Panc1 (cell line): ENCODE results near the gene CFD. TPM values are rescaled to one million over a fixed set of nuclear protein-coding genes. Genes with fewer than 3 reads are reported as not detected.

ENCODE experiments used
- ATAC-seq: fragments of 200-7000 bp; cut with Tn5 transposase; 2 replicates; pipeline ENCODE4 v1.9.1; 2020; ENCODE audit warnings: mild to moderate bottlenecking, moderate library complexity
- BruUV-seq: library from RNA; stranded (reverse); fragments of 400-500 nt; replicated peaks from 2 replicates; lab custom pipeline; 2021; lab: Mats Ljungman, UMichigan
- CTCF ChIA-PET: fragments of 300-600 bp; sonication (Branson Sonifier 250); formaldehyde crosslinking; loops from one replicate; lab custom pipeline; 2022; ENCODE audit warnings: antibody characterized with exemption; lab: Charles Lee
- POLR2A ChIA-PET: fragments of 300-600 bp; sonication (Branson Sonifier 250); formaldehyde crosslinking; loops from one replicate; lab custom pipeline; 2022; ENCODE audit warnings: antibody characterized with exemption; lab: Charles Lee
- DNase-seq: peaks from one replicate; pipeline ENCODE4 v3.0.0-alpha.2; 2010; ENCODE audit warnings: low read depth, low spot score
- H3K27ac ChIP-seq: 2 replicates; pipeline ENCODE4 v1.5.1; 2011; ENCODE audit warnings: mild to moderate bottlenecking, low read length, inconsistent platforms
- H3K27me3 ChIP-seq: fragments of 200-500 bp; sonication (Bioruptor generic); 2 replicates; pipeline ENCODE4 v1.6.0; 2014; ENCODE audit warnings: low read length, inconsistent platforms; ENCODE audit not compliant: control insufficient read depth, insufficient read depth
- H3K36me3 ChIP-seq: fragments of 200-500 bp; sonication (Bioruptor generic); 2 replicates; pipeline ENCODE4 v1.5.1; 2014; ENCODE audit warnings: inconsistent platforms, mild to moderate bottlenecking, low read length, moderate library complexity; ENCODE audit not compliant: control insufficient read depth, insufficient read depth
- H3K4me1 ChIP-seq: 2 replicates; pipeline ENCODE4 v1.5.1; 2011; ENCODE audit warnings: inconsistent platforms, mild to moderate bottlenecking, low read length, moderate library complexity; ENCODE audit not compliant: control insufficient read depth, insufficient read depth
- H3K4me3 ChIP-seq, 2 experiments: 2 replicates each; pipeline ENCODE4 v1.5.1; 2011 to 2012; ENCODE audit warnings: low read depth in 2 of 2, low read length in 2 of 2, mild to moderate bottlenecking in 2 of 2, inconsistent platforms in 1 of 2, moderate library complexity in 1 of 2
- H3K9me3 ChIP-seq: fragments of 200-500 bp; sonication (Bioruptor generic); 2 replicates; pipeline ENCODE4 v1.5.1; 2014; ENCODE audit warnings: low read depth, mild to moderate bottlenecking, inconsistent platforms, low read length, moderate library complexity; ENCODE audit not compliant: control insufficient read depth, insufficient read depth
- POLR2AphosphoS5 ChIP-seq: IDR thresholded peaks from 2 replicates; pipeline ENCODE4 v1.6.1; 2012; ENCODE audit warnings: mild to moderate bottlenecking, low read depth, low read length, moderate library complexity
- SIN3A ChIP-seq: IDR thresholded peaks from 2 replicates; pipeline ENCODE4 v1.6.1; 2012; ENCODE audit warnings: low read depth, mild to moderate bottlenecking, low read length, moderate library complexity, borderline replicate concordance; ENCODE audit not compliant: insufficient read depth
- TCF7L2 ChIP-seq: IDR thresholded peaks from 2 replicates; pipeline ENCODE4 v1.6.1; 2011; ENCODE audit warnings: mild to moderate bottlenecking, low read depth, low read length, inconsistent platforms
- in situ Hi-C: cut with HindIII; loops from 2 replicates; pipeline ENCODE4 v1.10.0; 2016; ENCODE audit warnings: low sequenced_read_pairs, low pct_unique_long_range_greater_than_20kb
- intact Hi-C: fragments of 100-400 bp; cut with micrococcal nuclease; formaldehyde crosslinking; loops from one replicate; pipeline ENCODE4 v1.10.0; 2022; ENCODE audit not compliant: unreplicated experiment
- total RNA-seq: library from RNA; stranded (reverse); gene quantifications from one replicate; pipeline ENCODE4 v1.2.1, GENCODE V29; 2021; ENCODE audit not compliant: unreplicated experiment
- TF ChIP-seq, protein P1 (sequence below), 2 experiments: IDR thresholded peaks; 2 replicates each; pipeline ENCODE4 v1.6.1; 2011 to 2012; ENCODE audit warnings: low read depth in 2 of 2, control low read depth in 1 of 2, low read length in 1 of 2, mild to moderate bottlenecking in 1 of 2, moderate library complexity in 1 of 2; ENCODE audit not compliant: insufficient read depth in 1 of 2
- TF ChIP-seq, protein P2 (sequence below): fragments of 450-650 bp; IDR thresholded peaks from 2 replicates; pipeline ENCODE4 v1.5.1; 2017; ENCODE audit warnings: mild to moderate bottlenecking

Gene CFD
- total RNA-seq, 1 experiment from 2014 or later: 9.9 TPM

DNA sequence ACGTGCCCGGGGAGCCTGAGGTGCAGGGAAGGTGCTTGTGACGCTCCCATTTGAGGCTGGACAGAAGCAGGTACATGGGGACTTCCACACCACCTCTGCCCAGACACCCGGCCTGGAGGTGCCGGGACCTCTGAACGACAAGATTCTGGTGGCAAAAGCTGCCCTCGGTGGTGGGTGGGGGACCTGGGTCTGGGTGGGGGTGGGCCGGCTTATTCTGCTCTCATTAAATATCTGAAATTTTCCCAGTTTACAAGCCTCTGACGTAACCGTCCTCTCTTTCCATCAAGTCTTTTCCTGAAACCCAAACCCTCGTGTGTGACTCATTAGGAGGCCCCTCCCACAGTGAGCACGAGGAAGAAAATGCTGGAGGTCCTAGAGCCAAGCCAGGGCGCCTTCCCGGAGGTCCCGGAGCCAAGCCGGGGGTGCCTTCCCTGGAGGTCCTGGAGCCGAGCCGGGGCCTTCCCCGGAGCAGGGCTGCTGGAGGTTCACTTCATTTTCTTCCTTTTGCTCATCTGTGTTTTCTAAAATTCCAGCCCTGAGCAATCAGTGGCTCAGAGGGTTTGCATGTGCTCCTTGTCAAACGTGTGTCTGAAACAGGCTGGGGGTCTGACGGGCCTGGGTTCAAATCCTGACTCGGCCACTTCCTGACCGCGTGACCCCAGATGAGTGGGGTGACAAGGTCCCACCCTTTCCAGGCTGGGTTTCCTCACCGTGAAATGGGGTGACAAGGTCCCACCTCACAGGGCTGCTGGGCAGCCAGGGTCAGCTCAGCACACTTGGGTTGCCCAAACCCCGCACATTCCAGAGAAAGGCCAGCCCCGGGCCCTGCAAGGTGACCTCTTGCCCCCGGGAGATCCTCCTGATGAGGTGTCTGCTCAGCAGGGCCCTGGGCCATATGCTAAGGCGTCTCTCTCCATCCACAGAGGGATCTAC, 10.0 kb downstream of the CFD start:
- ChIA-PET CTCF (no interaction called here), POLR2A (no interaction called here)
- no peaks in the 10 kb centered on the region for H3K27me3 ChIP-seq
- no peak overlapping the region for H3K27ac ChIP-seq
- in situ Hi-C loops (no loop called here), intact Hi-C loops (no loop called here)
- H3K4me1 ChIP-seq: peaks cover 5% of the 10 kb centered on the region; the same call in 1 of the 2 replicates
- ATAC-seq (no peak), DNase-seq (no peak)
- BruUV-seq: no TSS peak
- TF ChIP-seq, protein P1, sequence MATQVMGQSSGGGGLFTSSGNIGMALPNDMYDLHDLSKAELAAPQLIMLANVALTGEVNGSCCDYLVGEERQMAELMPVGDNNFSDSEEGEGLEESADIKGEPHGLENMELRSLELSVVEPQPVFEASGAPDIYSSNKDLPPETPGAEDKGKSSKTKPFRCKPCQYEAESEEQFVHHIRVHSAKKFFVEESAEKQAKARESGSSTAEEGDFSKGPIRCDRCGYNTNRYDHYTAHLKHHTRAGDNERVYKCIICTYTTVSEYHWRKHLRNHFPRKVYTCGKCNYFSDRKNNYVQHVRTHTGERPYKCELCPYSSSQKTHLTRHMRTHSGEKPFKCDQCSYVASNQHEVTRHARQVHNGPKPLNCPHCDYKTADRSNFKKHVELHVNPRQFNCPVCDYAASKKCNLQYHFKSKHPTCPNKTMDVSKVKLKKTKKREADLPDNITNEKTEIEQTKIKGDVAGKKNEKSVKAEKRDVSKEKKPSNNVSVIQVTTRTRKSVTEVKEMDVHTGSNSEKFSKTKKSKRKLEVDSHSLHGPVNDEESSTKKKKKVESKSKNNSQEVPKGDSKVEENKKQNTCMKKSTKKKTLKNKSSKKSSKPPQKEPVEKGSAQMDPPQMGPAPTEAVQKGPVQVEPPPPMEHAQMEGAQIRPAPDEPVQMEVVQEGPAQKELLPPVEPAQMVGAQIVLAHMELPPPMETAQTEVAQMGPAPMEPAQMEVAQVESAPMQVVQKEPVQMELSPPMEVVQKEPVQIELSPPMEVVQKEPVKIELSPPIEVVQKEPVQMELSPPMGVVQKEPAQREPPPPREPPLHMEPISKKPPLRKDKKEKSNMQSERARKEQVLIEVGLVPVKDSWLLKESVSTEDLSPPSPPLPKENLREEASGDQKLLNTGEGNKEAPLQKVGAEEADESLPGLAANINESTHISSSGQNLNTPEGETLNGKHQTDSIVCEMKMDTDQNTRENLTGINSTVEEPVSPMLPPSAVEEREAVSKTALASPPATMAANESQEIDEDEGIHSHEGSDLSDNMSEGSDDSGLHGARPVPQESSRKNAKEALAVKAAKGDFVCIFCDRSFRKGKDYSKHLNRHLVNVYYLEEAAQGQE (IDR thresholded peaks at IDR 0.05; ENCODE audit: insufficient read depth in 1 of 2, low read depth in 2 of 2, low read length in 1 of 2): no peak
- TF ChIP-seq TCF7L2 (no peak), SIN3A (no peak), POLR2AphosphoS5 (no peak)
- TF ChIP-seq, protein P2, sequence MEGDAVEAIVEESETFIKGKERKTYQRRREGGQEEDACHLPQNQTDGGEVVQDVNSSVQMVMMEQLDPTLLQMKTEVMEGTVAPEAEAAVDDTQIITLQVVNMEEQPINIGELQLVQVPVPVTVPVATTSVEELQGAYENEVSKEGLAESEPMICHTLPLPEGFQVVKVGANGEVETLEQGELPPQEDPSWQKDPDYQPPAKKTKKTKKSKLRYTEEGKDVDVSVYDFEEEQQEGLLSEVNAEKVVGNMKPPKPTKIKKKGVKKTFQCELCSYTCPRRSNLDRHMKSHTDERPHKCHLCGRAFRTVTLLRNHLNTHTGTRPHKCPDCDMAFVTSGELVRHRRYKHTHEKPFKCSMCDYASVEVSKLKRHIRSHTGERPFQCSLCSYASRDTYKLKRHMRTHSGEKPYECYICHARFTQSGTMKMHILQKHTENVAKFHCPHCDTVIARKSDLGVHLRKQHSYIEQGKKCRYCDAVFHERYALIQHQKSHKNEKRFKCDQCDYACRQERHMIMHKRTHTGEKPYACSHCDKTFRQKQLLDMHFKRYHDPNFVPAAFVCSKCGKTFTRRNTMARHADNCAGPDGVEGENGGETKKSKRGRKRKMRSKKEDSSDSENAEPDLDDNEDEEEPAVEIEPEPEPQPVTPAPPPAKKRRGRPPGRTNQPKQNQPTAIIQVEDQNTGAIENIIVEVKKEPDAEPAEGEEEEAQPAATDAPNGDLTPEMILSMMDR: no peak
- no peaks in the 10 kb centered on the region for H3K36me3 ChIP-seq
- H3K4me3 ChIP-seq: no peak overlapping the region
- no peaks in the 10 kb centered on the region for H3K9me3 ChIP-seq

DNA sequence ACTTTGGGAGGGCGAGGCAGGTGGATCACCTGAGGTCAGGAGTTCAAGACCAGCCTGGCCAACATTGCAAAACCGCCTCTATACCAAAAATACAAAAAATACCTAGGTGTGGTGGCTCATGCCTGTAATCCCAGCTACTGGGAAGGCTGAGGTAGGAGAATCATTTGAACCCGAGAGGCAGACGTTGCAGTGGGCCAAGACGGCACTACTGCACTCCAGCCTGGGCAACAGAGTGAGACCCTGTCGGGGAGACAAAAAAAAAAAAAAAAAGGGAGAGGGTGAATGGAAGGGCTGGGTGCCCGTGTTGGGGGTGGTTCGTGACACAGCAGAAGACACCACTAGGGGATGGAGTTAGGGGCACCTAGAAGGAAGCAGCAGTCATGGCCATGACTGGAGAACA, 10.8 kb downstream of the CFD start:
- ATAC-seq: no peak
- BruUV-seq: no TSS peak

More for the DNA sequence above, 10.8 kb downstream of the CFD start:
- Histone ChIP-seq H3K9me3 (no peaks in the 10 kb centered on the region), H3K4me1 (peaks cover 5% of the 10 kb centered on the region; the same call in 1 of the 2 replicates), H3K27me3 (no peaks in the 10 kb centered on the region), H3K36me3 (no peaks in the 10 kb centered on the region), H3K27ac (no peak overlapping the region), H3K4me3 (no peak overlapping the region)
- ChIA-PET POLR2A (no interaction called here), CTCF (no interaction called here)
- intact Hi-C loops: no loop called here
- TF ChIP-seq SIN3A (no peak), TCF7L2 (no peak)
- TF ChIP-seq, protein P1 (IDR thresholded peaks at IDR 0.05; ENCODE audit: insufficient read depth in 1 of 2, low read depth in 2 of 2, low read length in 1 of 2): no peak
- TF ChIP-seq, protein P2: no peak
- in situ Hi-C loops: no loop called here
- no peak for DNase-seq
